GM12801 (cell line): ENCODE data around the gene PGS1.

ENCODE experiments used
- TF ChIP-seq, protein P1 (sequence below): IDR thresholded peaks from one replicate; pipeline ENCODE4 v1.5.1; 2011; ENCODE audit warnings: control low read depth; ENCODE audit not compliant: insufficient read length; ENCODE audit errors: extremely low read depth

PGS1 gene

DNA sequence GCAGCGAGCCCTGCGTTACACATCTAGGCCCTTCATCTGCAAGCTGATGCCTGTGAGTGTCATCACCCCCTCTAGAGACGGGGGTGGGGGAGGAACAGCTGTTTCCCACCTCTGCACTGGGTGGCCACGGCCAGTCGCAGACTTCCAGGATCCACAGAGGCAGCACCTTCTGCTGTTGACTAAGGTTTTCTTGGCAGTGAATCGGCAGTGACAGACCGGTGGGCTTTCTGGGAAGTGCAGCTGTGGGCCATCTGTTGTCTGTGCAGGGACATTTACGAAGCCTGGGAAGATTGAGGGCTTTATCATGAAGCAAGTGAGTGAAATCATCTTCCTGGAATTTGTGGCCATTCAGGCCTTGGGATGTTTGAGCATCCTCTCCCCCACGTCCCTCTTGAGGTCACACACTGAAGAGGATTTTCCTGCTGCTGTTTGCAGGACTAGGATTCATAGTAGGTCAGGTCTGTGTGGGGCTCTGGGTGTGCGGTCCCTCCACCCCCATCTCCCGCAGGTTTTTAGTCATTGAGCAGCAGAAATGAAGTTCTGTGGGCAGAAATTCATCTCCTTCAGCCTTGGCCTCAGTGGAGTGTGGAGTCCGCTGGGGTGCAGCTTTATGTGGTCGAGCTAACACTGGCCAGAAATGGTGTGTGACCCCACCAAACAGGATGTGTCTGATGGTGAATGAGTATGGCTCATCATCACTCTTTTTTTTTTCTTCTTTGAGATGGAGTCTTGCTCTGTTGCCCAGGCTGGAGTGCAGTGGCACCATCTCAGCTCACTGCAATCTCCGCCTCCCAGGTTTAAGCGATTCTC, 12.0 kb downstream of the PGS1 start:
- TF ChIP-seq, protein P1, sequence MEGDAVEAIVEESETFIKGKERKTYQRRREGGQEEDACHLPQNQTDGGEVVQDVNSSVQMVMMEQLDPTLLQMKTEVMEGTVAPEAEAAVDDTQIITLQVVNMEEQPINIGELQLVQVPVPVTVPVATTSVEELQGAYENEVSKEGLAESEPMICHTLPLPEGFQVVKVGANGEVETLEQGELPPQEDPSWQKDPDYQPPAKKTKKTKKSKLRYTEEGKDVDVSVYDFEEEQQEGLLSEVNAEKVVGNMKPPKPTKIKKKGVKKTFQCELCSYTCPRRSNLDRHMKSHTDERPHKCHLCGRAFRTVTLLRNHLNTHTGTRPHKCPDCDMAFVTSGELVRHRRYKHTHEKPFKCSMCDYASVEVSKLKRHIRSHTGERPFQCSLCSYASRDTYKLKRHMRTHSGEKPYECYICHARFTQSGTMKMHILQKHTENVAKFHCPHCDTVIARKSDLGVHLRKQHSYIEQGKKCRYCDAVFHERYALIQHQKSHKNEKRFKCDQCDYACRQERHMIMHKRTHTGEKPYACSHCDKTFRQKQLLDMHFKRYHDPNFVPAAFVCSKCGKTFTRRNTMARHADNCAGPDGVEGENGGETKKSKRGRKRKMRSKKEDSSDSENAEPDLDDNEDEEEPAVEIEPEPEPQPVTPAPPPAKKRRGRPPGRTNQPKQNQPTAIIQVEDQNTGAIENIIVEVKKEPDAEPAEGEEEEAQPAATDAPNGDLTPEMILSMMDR, result no peak

DNA sequence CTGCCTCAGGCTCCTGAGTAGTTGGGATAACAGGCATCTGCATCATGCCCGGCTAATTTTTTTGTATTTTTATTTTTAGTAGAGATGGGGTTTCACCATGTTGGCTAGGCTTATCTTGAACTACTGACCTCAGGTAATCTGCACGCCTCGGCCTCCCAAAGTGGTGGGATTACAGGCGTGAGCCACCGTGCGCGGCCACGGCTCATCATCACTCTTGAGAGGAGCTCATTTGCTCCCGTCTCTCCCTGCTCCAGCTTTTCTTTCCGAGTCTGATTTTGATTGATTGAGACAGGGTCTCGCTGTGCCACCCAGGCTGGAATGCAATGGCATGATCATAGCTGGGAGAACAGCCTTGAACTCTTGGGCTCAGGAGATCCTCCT, 12.6 kb downstream of the PGS1 start:
- TF ChIP-seq, protein P1, result no peak

DNA sequence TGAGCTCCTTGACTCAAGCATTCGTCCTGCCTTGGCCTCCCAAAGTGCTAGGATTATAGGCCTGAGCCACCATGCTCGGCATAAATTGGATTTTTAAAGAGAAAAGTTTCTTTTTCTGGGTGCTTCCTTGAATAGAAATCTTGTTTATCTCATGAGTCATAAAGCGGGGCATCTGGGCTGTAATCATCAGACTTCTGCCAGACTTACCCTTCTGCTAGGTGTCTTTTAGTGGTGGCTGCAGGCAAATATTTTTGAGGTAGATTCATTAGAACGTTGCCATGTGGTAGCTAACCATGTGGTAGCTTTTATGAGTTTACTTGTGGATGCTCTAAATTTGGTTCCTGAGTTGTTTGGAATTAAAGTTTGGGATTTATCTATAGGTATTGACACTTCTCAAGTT, 13.4 kb downstream of the PGS1 start:
- TF ChIP-seq, protein P1, result no peak

DNA sequence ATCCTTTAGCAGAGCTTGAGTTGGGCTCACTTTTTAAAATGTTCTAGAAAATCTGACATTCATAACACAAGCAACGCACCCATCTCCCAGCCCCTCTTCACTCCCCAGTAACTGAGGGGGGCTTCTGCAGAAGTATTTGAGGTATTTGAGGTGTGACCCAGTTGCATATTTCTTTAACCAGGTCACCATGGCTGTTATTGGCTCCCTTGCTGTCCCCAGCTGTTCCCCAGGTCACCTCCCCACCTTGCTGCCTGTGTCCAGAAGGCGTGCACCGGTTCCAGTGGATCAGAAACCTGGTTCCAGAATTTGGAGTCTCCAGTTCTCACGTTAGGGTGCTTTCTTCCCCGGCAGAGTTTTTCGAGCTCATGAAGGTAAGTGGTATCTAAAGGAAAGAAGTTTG, 13.8 kb downstream of the PGS1 start:
- TF ChIP-seq, protein P1, result no peak

DNA sequence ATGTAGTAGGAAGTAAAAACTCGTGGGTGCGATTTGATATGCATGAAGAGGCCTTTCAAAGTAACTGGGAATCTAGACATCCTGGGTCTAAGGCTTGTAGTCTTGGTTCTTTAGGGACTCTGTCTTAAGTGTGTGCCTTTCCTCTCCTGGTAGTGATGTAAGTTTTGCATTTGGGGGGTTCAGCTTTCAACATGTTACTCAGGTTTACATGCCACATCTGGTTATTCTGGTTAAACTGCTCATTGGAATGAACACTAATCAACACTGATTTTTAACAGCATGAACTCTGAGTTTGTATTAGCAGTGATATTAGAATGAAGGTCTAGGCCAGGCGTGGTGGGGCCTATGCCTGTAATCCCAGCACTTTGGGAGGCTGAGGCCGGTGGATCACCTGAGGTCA, 15.1 kb downstream of the PGS1 start:
- TF ChIP-seq, protein P1, result no peak

DNA sequence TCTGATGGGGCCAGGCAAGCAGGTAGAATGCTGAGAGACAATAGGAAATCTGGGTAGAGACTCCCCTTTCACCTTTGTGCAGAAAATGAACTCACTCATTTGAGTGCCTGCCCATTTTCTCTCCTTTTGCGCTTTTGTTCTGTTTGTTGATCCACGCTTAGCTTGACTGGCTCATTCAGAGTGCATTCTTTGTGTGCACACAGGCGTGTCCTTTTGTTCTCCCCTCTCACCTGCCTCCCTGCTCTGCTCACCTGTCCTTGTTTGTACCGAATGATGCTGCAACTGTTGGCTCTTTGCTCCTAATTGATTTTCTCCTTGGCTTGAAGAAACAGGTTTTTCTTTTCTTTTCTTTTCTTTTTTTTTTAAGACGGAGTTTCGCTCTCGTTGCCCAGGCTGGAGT, 15.8 kb downstream of the PGS1 start:
- TF ChIP-seq, protein P1, result no peak

DNA sequence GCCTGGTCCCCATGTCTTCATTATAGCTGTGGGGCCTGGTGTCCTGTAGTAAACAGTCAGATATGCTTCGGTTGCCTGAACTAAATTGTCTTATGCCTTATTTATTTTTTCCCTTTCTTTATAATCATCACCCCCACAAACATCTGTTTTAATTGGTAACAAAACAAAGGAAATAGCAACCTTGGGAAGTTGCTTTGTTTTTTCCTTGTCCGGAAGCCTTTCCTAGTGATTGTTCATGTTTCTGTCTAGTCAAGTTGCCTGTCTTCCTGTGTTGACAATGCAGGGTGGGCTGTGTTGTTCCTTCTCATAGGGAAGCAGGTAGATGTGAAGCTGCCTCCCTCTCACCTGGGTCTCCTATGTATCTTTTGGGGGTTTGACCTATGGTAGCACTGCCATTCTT, 16.7 kb downstream of the PGS1 start:
- TF ChIP-seq, protein P1, result no peak
